NCI-H2171 treated with DMSO at 0.1 percent for 48 hours (cell line): ENCODE results near the gene CCDC9B.
A peak's percentile ranks its signal among the peaks of the same experiment; 100 is the strongest.

Source experiments
- DNase-seq: peaks from one replicate; lab custom pipeline; 2025; lab: John Stamatoyannopoulos, UW

CCDC9B gene

DNA sequence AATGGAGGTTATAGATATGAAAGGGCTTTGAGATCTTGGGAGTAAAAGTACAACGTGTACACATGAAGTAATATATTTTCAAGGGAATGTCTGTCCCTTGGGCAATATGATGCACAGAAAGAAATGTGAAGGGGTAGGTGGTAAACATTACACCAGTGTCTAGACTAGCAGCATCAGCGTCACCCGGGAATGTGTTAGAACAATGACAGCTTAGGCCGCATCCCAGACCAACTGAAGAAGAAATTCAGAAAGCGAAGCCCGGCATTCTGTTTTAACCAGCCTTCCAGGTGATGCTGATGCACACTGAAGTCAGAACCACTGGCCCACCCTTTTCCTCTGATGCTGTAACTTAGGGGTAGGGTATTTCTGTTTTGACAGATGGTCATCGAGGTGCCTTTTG, 10.9 kb downstream of the CCDC9B start:
- DNase-seq = no peak

- no peak for DNase-seq
These were observed 12.0 kb downstream of the CCDC9B start for GRCh38 chr15:40328751-40329150.

GRCh38 chr15:40328176-40328575, 12.6 kb downstream of the CCDC9B start:
- no peak for DNase-seq

DNA sequence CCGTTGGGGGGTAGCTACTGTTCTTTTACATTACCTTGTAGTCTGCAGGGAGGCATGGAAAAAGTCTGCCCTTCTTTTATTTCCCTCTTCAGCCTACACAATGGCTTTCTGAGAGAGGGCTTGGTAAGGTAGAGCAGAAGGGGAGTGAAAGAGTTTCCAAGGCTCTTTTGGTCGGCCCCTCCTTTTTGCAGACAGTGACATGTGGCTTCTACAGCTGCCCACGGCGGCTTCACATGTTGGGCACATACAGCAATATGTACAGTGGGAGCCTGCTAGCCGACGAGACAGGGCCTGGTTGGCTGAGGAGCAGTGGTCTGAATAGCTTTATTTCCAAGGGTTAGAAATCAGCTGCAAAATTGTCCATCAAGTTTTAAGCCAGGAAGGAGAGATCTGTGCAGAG, 13.3 kb downstream of the CCDC9B start:
- peak; percentile 29 for DNase-seq

GRCh38 chr15:40325700-40326099, 15.0 kb downstream of the CCDC9B start:
- DNase-seq = no peak

- DNase-seq = no peak
These were observed 15.6 kb downstream of the CCDC9B start for GRCh38 chr15:40325188-40325587.

DNA sequence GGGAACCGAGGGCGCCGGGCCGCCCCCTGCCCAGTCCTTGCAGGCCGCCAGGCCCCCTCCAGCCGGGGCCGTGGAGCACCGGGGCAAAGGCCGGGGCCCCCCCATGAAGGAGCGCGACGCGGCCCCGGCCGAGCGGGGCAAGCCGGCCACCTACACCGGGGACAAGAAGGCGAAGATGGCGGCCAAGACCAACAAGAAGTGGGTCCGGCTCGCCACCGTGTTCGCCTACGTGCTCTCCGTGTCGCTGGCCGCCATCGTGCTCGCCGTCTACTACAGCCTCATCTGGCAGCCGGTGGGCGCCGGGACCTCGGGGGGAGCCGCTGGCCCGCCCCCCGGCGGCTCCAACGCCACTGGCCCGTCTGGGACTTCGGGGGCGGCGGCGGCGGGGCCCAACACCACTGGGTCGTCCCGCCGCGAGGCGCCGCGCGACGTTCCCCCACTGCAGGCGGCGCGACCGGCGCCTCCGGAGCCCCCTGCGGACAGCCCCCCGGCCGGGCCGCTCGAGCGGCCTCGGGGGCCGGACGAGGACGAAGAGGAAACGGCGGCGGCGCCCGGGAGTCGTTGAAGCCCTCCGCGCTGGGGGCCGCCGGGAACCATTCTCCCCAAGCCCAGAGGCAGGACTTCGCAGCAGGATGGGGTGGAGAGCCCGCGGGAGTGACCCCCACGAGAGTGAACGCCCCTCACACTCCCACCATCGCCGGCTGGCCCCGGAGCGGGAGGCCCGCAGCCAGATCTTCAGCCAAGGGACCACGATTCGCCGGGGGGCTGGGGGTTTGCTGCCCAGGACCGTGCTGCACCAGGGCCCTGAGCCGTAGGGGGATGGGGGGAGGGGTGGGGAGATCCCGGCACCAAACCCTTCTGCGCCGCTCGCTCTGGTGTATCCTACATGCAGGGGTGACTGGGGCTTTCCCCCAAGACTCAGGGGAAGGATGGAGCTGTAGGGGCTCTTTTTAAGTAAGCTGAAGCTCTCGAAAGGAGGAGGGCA, 16.5 kb downstream of the CCDC9B start:
- peak; percentile 14 for DNase-seq

DNA sequence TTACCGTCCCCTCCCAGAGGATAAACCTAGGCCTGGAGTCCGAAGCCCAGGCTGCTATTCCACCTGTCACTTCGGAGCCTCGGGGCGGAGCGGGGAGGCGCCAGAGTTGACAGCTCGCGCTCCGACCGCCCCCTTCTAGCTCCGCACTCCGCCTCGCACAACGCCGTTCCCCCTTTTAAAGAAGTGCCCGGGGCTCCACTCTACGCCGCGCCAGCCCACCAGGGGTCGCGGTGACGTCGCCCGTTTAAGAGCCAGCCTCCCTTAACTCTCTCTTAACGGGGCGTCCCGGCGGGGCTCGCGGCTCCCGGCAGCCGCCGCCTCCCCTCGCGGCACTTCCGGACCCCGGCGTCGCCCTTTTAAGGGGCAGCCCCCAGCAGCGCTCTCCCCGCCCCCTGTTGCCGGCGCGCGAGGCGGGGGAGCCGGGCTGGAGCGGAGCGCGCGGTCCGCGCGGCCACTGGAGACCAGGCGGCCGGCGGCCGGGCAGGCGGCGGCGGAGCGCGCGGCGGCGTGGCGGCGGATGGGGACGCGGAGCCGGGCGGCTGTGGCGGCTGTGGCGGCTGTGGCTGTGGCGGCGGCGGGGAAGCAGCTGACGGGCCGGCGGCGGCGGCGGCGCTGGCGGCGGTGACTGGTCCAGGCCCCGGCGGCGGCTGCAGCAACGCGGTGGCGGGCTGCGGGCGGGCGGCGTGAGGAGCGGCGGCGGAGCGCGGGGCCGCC, 17.3 kb downstream of the CCDC9B start, which contains the start of gene INAFM2:
TSS of gene INAFM2 (plus strand) at position 454 of the 714 bp plus-strand sequence. CDS start 364 bp downstream, outside the sequence.
- DNase-seq = peak; percentile 97

- peak; percentile 21 for DNase-seq
These were observed 18.1 kb downstream of the CCDC9B start for GRCh38 chr15:40322531-40323238.

DNA sequence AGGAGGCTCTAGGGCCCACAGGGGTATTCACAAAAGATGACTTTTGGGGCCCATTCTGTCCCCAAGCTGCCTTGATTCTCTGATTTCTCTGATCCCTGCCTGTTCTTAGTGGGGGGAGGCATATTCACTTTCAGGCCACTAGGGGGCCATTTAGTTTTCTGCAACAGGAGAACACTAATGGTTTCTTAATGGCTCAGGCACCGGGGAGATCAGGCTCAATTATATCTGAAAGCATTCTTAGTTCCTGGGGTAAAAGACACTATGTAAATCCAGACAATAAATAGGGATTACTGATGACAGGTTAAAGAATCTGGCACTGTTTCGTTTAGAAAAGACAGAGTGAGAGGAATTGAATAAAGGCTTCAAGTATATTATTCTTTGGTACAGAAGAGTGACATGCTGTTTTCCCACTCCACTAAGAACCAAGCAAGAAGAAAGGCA, 19.8 kb downstream of the CCDC9B start:
- peak; percentile 79 for DNase-seq

- no peak for DNase-seq
These were observed 20.3 kb downstream of the CCDC9B start for GRCh38 chr15:40320409-40320808.

DNA sequence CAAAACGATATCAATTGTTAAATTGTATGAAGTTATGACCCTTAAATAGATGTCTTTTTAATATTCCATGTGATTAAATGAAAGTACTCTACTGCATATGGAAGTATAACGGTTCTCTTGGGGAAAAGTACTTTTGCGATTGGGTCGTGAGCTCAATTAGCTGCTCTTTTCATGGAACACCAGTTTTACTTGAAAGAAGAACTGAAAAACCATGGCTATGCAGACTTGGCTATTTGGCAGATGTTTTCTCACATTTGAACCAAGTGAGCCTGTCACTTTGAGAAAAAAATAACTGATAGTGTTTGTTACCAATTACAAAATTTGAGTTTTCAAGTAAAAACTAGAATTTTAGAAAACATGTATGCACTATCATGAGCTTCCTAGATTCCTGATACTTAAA, 23.2 kb downstream of the CCDC9B start:
- DNase-seq = no peak

DNA sequence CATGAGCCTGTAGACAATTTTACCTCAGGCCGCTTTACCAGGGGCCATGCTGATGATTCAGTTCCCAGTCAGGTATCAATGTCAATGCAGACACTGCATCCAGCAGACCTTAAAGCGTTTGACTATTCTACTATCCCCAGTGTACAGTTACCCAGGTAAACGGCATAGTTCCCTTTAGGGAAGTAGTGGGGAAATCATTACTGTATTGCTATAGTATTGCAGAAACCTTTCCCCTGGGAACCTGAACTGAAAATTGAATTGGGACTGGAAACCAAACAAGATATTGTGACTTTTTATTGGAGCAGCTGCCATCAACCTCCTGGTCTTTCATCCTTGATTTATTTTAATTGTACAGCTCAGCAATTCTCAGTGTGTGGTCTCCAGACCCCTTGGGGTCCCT, 23.8 kb downstream of the CCDC9B start:
- DNase-seq = peak; percentile 30

DNA sequence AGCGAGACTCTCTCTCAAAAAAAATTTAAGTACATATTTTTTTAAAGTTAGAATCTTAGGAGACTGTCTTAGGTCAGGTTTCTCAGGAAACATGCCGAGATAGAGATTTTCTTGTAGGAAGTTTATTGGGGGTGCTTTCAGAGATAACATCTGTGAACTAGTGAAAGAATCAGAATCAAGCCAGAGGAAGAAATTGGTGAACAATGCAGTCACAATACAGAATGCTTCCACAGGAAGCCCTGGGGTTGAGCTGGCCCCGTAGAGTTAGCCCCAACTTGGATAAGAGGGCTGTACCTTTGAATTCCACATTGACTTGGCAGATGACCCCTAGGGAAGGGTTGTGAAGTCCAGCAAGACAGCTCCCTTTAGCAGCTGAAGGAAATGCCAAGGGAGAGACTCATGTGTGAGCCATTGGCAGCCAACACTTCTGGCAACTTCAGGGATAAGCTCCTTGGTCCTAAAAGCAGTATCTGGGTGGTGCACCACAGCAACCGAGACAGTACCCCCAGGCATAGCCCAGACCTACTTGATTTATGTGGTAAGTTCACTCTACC, 25.9 kb downstream of the CCDC9B start:
- DNase-seq = no peak

DNA sequence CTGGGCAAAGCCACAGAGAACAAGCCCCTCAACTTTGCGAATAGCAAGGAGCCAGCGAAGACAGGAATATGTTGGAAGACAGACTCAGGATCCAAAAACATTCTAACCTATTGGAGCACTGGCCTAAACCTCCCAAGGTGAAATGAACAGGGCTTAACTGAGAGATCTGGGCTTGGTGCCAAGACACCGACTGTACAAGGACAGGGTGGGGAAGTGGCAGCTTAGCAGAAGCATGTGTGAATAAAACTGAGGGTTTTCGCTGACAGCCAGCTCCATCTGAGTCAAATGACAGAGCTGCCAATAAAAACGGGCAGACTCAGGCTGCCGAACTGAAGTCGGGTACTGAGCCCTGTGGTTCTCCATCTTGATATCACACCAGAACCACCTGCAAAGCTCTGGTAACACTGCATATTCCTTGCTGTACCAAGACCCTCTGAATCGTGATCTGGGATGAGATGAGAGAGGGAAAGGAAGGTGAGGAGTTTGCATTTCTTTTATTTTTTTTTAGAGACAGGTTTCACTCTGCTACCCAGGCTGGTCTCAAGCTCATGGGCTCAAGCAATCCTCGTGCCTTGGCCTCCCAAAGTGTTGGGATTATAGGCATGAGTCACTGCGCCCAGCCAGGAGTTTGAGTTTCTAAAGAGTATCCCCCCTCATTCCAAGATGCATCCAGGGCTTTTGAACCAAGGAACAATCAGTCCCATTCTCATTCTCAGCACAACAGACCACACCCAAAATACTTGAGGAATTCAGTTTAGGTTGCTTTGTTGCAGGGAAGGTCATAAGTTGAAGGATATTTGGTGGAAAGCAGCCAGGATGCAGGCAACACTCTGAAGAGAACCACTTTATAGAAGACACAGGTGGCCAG, 27.0 kb downstream of the CCDC9B start:
- DNase-seq = peak; percentile 93

DNA sequence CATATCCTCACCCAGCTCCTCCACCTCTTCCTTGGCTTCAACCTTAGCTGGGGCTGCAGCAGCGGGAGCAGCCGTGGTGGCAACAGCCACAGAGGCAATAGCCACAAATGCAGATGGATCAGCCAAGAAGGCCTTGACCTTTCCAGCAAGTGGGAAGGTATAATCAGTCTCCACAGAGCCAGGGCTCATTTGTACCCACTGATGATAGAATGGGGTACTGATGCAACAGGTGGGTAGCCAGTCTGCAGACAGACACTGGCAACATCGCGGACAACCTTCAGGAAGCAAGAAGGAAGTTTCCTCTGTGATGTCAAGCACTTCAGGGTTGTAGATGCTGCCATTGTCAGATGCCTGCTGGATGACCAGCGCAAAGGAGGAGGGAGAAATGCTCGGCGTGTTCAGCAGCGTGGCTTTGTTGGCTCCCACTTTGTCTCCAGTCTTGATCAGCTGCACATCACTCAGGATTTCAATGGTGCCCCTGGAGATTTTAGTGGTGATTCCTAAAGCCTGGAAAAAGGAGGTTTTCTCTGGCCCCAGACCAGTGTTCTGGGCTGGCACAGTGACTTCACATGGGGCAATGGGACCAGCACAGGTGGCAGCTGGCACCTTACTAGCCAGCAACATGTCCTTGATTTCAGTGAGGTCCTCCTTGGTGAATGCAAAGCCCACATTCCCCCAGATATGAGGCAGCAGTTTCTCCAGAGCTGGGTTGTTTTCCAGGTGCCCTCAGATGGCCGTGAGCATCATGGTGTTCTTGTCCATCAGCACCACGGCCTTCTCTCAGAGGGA, 28.2 kb downstream of the CCDC9B start:
- DNase-seq = no peak

DNA sequence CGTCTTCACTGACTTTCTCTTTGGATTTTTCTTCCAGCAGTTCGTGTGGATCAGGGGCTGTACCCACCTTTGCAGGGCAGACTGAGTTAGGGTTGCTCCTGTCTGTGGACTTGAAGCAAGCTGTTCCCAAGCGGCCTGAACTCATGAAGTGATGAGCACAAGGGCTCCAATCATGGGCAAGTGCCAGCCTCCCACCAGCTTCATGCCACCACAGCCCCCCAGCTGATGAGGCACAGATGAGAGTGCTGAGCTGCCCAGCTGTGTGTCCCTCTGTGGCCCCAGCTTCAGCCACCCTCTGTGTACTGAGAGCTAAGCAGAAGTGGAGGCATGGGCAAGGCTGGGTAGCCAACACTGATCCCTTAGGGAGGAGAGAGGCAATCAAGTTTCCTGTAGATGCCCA, 29.7 kb downstream of the CCDC9B start:
- no peak for DNase-seq

GRCh38 chr15:40310001-40310959, 30.5 kb downstream of the CCDC9B start:
- DNase-seq = no peak

- peak; percentile 45 for DNase-seq
These were observed 31.3 kb downstream of the CCDC9B start for GRCh38 chr15:40309344-40309862.
